ENCODE results near the gene BTN1A1.

The BTN1A1 gene

GRCh38 chr6:26550250-26550993 is 50.3 kb downstream of the BTN1A1 start:
- Histone ChIP-seq H3K36me3 (ENCODE audit: control insufficient read depth, insufficient read depth, low read length) (no peaks in the 10 kb centered on the region), H3K4me3 (ENCODE audit: low read length) (no peak overlapping the region), H3K9ac (ENCODE audit: low read length) (no peak overlapping the region), H3K9me3 (ENCODE audit: control insufficient read depth, low read length) (no peaks in the 10 kb centered on the region), H3K4me1 (ENCODE audit: control insufficient read depth, insufficient read depth, low read length) (no peaks in the 10 kb centered on the region), H3K27me3 (ENCODE audit: control insufficient read depth, insufficient read depth, low read length) (no peaks in the 10 kb centered on the region)

GRCh38 chr6:26552205-26552604 is 52.1 kb downstream of the BTN1A1 start:
- Histone ChIP-seq H3K4me3 (ENCODE audit: low read length) (no peak overlapping the region), H3K9ac (ENCODE audit: low read length) (no peak overlapping the region), H3K36me3 (ENCODE audit: control insufficient read depth, insufficient read depth, low read length) (no peaks in the 10 kb centered on the region), H3K4me1 (ENCODE audit: control insufficient read depth, insufficient read depth, low read length) (no peaks in the 10 kb centered on the region), H3K9me3 (ENCODE audit: control insufficient read depth, low read length) (no peaks in the 10 kb centered on the region), H3K27me3 (ENCODE audit: control insufficient read depth, insufficient read depth, low read length) (no peaks in the 10 kb centered on the region)

- no peaks in the 10 kb centered on the region for H3K27me3 ChIP-seq (ENCODE audit: control insufficient read depth, insufficient read depth, low read length)
- H3K36me3 ChIP-seq (ENCODE audit: control insufficient read depth, insufficient read depth, low read length): no peaks in the 10 kb centered on the region
- H3K4me3 ChIP-seq (ENCODE audit: low read length): no peak overlapping the region
- no peaks in the 10 kb centered on the region for H3K9me3 ChIP-seq (ENCODE audit: control insufficient read depth, low read length)
- no peaks in the 10 kb centered on the region for H3K4me1 ChIP-seq (ENCODE audit: control insufficient read depth, insufficient read depth, low read length)
- no peak overlapping the region for H3K9ac ChIP-seq (ENCODE audit: low read length)
Measured at GRCh38 chr6:26552640-26553188, 52.6 kb downstream of the BTN1A1 start.

GRCh38 chr6:26553264-26553634 is 53.1 kb downstream of the BTN1A1 start:
- H3K4me1 ChIP-seq (ENCODE audit: control insufficient read depth, insufficient read depth, low read length): no peaks in the 10 kb centered on the region
- peak overlapping the region; percentile 51 for H3K4me3 ChIP-seq (ENCODE audit: low read length)
- H3K27me3 ChIP-seq (ENCODE audit: control insufficient read depth, insufficient read depth, low read length): no peaks in the 10 kb centered on the region
- H3K9ac ChIP-seq (ENCODE audit: low read length): peak overlapping the region; percentile 42
- H3K36me3 ChIP-seq (ENCODE audit: control insufficient read depth, insufficient read depth, low read length): no peaks in the 10 kb centered on the region
- H3K9me3 ChIP-seq (ENCODE audit: control insufficient read depth, low read length): no peaks in the 10 kb centered on the region

GRCh38 chr6:26553635-26554446 is 53.7 kb downstream of the BTN1A1 start:
- H3K36me3 ChIP-seq (ENCODE audit: control insufficient read depth, insufficient read depth, low read length): no peaks in the 10 kb centered on the region
- no peaks in the 10 kb centered on the region for H3K4me1 ChIP-seq (ENCODE audit: control insufficient read depth, insufficient read depth, low read length)
- no peaks in the 10 kb centered on the region for H3K9me3 ChIP-seq (ENCODE audit: control insufficient read depth, low read length)
- H3K4me3 ChIP-seq (ENCODE audit: low read length): peak overlapping the region; percentile 51
- no peaks in the 10 kb centered on the region for H3K27me3 ChIP-seq (ENCODE audit: control insufficient read depth, insufficient read depth, low read length)
- H3K9ac ChIP-seq (ENCODE audit: low read length): peak overlapping the region; percentile 42

- H3K9ac ChIP-seq (ENCODE audit: low read length): no peak overlapping the region
- no peaks in the 10 kb centered on the region for H3K27me3 ChIP-seq (ENCODE audit: control insufficient read depth, insufficient read depth, low read length)
- H3K9me3 ChIP-seq (ENCODE audit: control insufficient read depth, low read length): no peaks in the 10 kb centered on the region
- H3K36me3 ChIP-seq (ENCODE audit: control insufficient read depth, insufficient read depth, low read length): no peaks in the 10 kb centered on the region
- no peaks in the 10 kb centered on the region for H3K4me1 ChIP-seq (ENCODE audit: control insufficient read depth, insufficient read depth, low read length)
- H3K4me3 ChIP-seq (ENCODE audit: low read length): peak overlapping the region; percentile 51
Measured at GRCh38 chr6:26554447-26554696, 54.3 kb downstream of the BTN1A1 start.

GRCh38 chr6:26554697-26555504 is 54.8 kb downstream of the BTN1A1 start:
- no peaks in the 10 kb centered on the region for H3K27me3 ChIP-seq (ENCODE audit: control insufficient read depth, insufficient read depth, low read length)
- no peaks in the 10 kb centered on the region for H3K4me1 ChIP-seq (ENCODE audit: control insufficient read depth, insufficient read depth, low read length)
- no peak overlapping the region for H3K4me3 ChIP-seq (ENCODE audit: low read length)
- H3K36me3 ChIP-seq (ENCODE audit: control insufficient read depth, insufficient read depth, low read length): no peaks in the 10 kb centered on the region
- peak overlapping the region; percentile 8 for H3K9ac ChIP-seq (ENCODE audit: low read length)
- H3K9me3 ChIP-seq (ENCODE audit: control insufficient read depth, low read length): no peaks in the 10 kb centered on the region

- Histone ChIP-seq H3K36me3 (ENCODE audit: control insufficient read depth, insufficient read depth, low read length) (no peaks in the 10 kb centered on the region), H3K4me1 (ENCODE audit: control insufficient read depth, insufficient read depth, low read length) (no peaks in the 10 kb centered on the region), H3K4me3 (ENCODE audit: low read length) (no peak overlapping the region), H3K9ac (ENCODE audit: low read length) (no peak overlapping the region), H3K27me3 (ENCODE audit: control insufficient read depth, insufficient read depth, low read length) (no peaks in the 10 kb centered on the region), H3K9me3 (ENCODE audit: control insufficient read depth, low read length) (no peaks in the 10 kb centered on the region)
Measured at GRCh38 chr6:26555505-26556262, 55.6 kb downstream of the BTN1A1 start.

GRCh38 chr6:26556263-26557070 is 56.4 kb downstream of the BTN1A1 start:
- no peak overlapping the region for H3K4me3 ChIP-seq (ENCODE audit: low read length)

More at GRCh38 chr6:26556263-26557070, 56.4 kb downstream of the BTN1A1 start:
- Histone ChIP-seq H3K9me3 (ENCODE audit: control insufficient read depth, low read length) (no peaks in the 10 kb centered on the region), H3K9ac (ENCODE audit: low read length) (no peak overlapping the region), H3K27me3 (ENCODE audit: control insufficient read depth, insufficient read depth, low read length) (no peaks in the 10 kb centered on the region), H3K36me3 (ENCODE audit: control insufficient read depth, insufficient read depth, low read length) (no peaks in the 10 kb centered on the region), H3K4me1 (ENCODE audit: control insufficient read depth, insufficient read depth, low read length) (no peaks in the 10 kb centered on the region)

Data from mucosa of stomach (tissue), 1 donor.